Kidney (tissue), 14 donors: ENCODE results near the gene IFI27L2. TPM values are rescaled to one million over a fixed set of nuclear protein-coding genes. Genes with fewer than 3 reads are reported as not detected.

Experiments used
- DNase-seq, 5 donors: peaks; one replicate each; pipeline ENCODE4 v3.0.0-alpha.2; 2013 to 2020
- FAIRE-seq: peaks from 2 replicates; lab custom pipeline; 2012; peaks lifted over from hg19 to GRCh38; lab: Jason Lieb, UNC
- H3K27ac ChIP-seq, 2 donors: one replicate each; pipeline ENCODE4 v1.7.0; 2013; ENCODE audit warnings: low read depth in 2 of 2, low read length in 2 of 2, inconsistent platforms in 1 of 2
- H3K27me3 ChIP-seq: one replicate; pipeline ENCODE4 v1.7.1; 2013; ENCODE audit warnings: low read length, inconsistent platforms; ENCODE audit not compliant: control insufficient read depth, insufficient read depth
- H3K36me3 ChIP-seq, 3 donors: one replicate each; pipeline versions ENCODE4 v1.7.0 to v1.7.1; 2013; ENCODE audit warnings: low read length in 3 of 3, control low read depth in 1 of 3, inconsistent platforms in 1 of 3; ENCODE audit not compliant: insufficient read depth in 3 of 3, control insufficient read depth in 2 of 3
- H3K4me1 ChIP-seq, 3 donors: one replicate each; pipeline versions ENCODE4 v1.7.0 to v1.7.1; 2013; ENCODE audit warnings: low read length in 3 of 3, inconsistent platforms in 1 of 3, low read depth in 1 of 3; ENCODE audit not compliant: control insufficient read depth in 2 of 3, insufficient read depth in 2 of 3
- H3K4me3 ChIP-seq, 3 donors: one replicate each; pipeline versions ENCODE4 v1.7.0 to v1.8.1; 2013; ENCODE audit warnings: low read length in 3 of 3, control low read depth in 1 of 3, inconsistent platforms in 1 of 3
- H3K9ac ChIP-seq, 3 donors: one replicate each; pipeline versions ENCODE4 v1.7.0 to v1.7.1; 2013; ENCODE audit warnings: low read length in 3 of 3, control low read depth in 1 of 3, inconsistent platforms in 1 of 3
- H3K9me3 ChIP-seq, 3 donors: one replicate each; pipeline versions ENCODE4 v1.7.0 to v1.7.1; 2013; ENCODE audit warnings: low read length in 3 of 3, control low read depth in 1 of 3, inconsistent platforms in 1 of 3; ENCODE audit not compliant: control insufficient read depth in 2 of 3, insufficient read depth in 1 of 3
- intact Hi-C: fragments of 100-400 bp; cut with DNase I; formaldehyde crosslinking; loops from one replicate; pipeline ENCODE4 v1.11.1; 2022
- polyA plus RNA-seq: library from polyadenylated mRNA; stranded (reverse); fragments of 350-450 nt; fragmentation: Illumina TruSeq; extraction: RNeasy Lipid Tissue Mini Kit (QIAGEN cat#74804); gene quantifications from one replicate; pipeline ENCODE4 v1.2.3, GENCODE V29; 2014; ENCODE audit warnings: low read depth, low replicate concordance; ENCODE audit not compliant: insufficient read depth
- total RNA-seq: library from RNA; stranded (reverse); fragmentation: NEBNext Ultra II Directional; extraction: Animal tissue kit (Norgen Biotek cat#: 25700); gene quantifications from one replicate; pipeline ENCODE4 v1.2.1, GENCODE V29; 2021
- TF ChIP-seq, protein P1 (sequence below): IDR thresholded peaks from 3 replicates; pipeline ENCODE4 v1.5.1; 2012; ENCODE audit warnings: mild to moderate bottlenecking, moderate library complexity, borderline replicate concordance; ENCODE audit not compliant: insufficient read depth; ENCODE audit errors: extremely low read depth
- donor health status: control.
- donor health status: control.
- donor health status: control.
- donor health status: control.
- donor health status: control.
- donor health status: DM: yes; HTN: yes; CAD: no.
- donor health status: Normal renal cell carcinoma (clear cell type).

The IFI27L2 gene
- total and polyA plus RNA-seq, 2 donors from 2014 or later = 28.2 to 223 TPM

DNA sequence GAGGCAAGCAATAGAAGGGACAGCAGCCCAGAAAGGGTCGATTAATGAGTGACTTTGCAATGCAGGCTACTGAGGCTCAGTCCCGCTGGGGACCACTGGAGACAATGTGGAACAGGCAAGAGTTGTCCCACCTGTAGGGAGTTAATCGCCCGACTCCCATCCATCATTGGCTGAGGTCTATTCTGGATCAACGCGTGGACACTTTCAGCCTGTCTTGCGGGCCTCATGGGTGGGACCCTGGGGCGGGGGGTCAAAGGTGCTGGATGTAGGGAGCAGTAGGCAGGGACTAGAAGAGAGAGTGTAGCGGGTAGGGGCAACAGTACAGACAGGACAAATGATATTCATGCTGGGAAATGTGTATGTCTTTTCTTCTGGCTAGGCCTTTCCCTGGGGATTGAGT, 6.1 kb downstream of the IFI27L2 start:
- H3K4me3 ChIP-seq = no peak overlapping the region
- no peaks in the 10 kb centered on the region for H3K4me1 ChIP-seq
- TF ChIP-seq, protein P1, sequence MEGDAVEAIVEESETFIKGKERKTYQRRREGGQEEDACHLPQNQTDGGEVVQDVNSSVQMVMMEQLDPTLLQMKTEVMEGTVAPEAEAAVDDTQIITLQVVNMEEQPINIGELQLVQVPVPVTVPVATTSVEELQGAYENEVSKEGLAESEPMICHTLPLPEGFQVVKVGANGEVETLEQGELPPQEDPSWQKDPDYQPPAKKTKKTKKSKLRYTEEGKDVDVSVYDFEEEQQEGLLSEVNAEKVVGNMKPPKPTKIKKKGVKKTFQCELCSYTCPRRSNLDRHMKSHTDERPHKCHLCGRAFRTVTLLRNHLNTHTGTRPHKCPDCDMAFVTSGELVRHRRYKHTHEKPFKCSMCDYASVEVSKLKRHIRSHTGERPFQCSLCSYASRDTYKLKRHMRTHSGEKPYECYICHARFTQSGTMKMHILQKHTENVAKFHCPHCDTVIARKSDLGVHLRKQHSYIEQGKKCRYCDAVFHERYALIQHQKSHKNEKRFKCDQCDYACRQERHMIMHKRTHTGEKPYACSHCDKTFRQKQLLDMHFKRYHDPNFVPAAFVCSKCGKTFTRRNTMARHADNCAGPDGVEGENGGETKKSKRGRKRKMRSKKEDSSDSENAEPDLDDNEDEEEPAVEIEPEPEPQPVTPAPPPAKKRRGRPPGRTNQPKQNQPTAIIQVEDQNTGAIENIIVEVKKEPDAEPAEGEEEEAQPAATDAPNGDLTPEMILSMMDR = no peak
- intact Hi-C loops = no loop called here
- no peak overlapping the region for H3K27ac ChIP-seq
- DNase-seq (peak in 1 of 5 donors; percentile 26), FAIRE-seq (no peak)
- H3K36me3 ChIP-seq = no peaks in the 10 kb centered on the region
- no peaks in the 10 kb centered on the region for H3K27me3 ChIP-seq
- peaks cover 0 to 13% (median 0%) of the 10 kb centered on the region in 3 donors for H3K9me3 ChIP-seq
- H3K9ac ChIP-seq = no peak overlapping the region

DNA sequence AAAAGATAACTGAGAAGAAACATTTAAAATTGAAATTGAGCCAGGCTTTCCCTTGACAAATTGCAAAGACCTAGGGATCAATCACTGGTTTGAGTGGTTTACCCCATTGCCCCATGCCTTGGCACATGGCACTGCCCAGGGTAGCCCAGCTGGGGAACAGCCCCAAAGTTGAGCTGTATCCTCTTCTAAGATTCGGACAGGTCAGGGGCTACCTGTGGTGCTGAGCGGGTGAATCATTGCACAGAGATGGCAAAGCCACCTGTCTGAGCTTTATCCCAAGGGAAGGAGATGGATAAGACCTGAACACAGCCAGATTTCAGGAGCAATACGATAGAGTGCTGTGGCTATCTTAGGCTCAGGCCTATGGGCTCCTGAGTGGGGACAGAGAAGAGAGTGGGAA, 7.0 kb downstream of the IFI27L2 start:
- peak in 1 of 5 donors; percentile 15 for DNase-seq
- Histone ChIP-seq H3K4me3 (no peak overlapping the region), H3K36me3 (no peaks in the 10 kb centered on the region), H3K9ac (no peak overlapping the region), H3K27me3 (no peaks in the 10 kb centered on the region), H3K9me3 (peaks cover 0 to 13% (median 0%) of the 10 kb centered on the region in 3 donors), H3K27ac (no peak overlapping the region), H3K4me1 (no peaks in the 10 kb centered on the region)
- intact Hi-C loops = no loop called here
- TF ChIP-seq, protein P1 = no peak
- no peak for FAIRE-seq

DNA sequence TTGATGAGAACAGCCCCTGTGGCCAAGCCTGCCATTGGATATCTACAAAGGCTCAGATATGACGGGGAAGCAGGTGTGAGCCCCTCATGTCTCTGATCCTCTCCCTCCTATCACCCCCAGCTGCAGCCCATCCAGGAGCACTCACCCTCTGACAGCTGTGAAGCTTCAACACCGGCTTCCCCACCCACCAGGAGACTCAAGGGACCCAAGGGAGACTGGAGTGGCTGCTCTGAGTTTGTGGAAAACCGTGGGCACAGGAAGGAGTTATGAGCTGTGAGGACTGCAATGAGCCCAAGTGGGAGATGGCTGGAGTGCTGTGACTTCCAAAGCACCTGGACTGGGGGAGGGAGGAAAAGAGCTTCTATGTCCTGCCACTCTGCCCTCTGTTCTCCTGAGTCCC, 7.9 kb downstream of the IFI27L2 start:
- intact Hi-C loops = no loop called here
- Histone ChIP-seq H3K4me3 (no peak overlapping the region), H3K9me3 (peaks cover 0 to 13% (median 0%) of the 10 kb centered on the region in 3 donors), H3K9ac (no peak overlapping the region), H3K4me1 (no peaks in the 10 kb centered on the region), H3K27ac (no peak overlapping the region), H3K36me3 (no peaks in the 10 kb centered on the region), H3K27me3 (no peaks in the 10 kb centered on the region)
- TF ChIP-seq, protein P1 = no peak
- DNase-seq = peak in 1 of 5 donors; percentile 9
- no peak for FAIRE-seq

DNA sequence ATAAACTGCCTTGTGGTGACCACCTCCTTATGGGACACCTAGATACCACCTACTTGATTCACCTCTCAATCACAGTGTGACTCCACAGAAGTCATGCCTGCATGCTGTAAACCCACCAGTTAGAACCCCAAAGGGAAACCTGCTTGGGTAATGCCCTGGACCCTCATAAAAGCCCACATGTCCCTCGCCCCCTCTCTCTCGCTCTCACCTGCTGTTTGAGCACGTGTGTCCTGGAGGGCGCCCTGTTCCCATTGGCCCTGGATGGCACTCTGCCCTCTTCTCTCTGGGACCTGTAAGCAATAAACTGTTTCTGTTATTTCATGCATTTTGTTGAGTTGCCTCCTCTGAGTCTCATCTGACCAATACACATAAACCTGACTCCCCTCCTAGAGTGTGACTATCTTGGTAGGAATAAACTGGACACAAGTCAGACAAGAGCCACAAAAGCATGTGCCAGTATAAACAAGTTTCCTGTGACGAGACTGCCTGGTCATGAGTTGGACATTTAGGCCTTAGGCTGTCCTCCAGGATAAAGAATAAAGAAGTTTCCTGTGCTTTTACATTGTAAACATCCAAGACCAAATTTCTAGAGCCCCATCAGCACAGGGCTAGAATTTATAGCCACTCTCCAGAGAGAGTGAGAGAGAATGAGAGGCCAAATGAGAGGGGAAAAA, 8.6 kb downstream of the IFI27L2 start:
- H3K36me3 ChIP-seq = no peaks in the 10 kb centered on the region
- TF ChIP-seq, protein P1 = no peak
- intact Hi-C loops = no loop called here
- peaks cover 0 to 13% (median 0%) of the 10 kb centered on the region in 3 donors for H3K9me3 ChIP-seq
- H3K27ac ChIP-seq = no peak overlapping the region
- H3K4me3 ChIP-seq = no peak overlapping the region
- FAIRE-seq (no peak), DNase-seq (peak in 2 of 5 donors; percentile 11 to 51)
- no peak overlapping the region for H3K9ac ChIP-seq
- no peaks in the 10 kb centered on the region for H3K27me3 ChIP-seq
- no peaks in the 10 kb centered on the region for H3K4me1 ChIP-seq
